Daoy (cell line): ENCODE data around the gene PPIG. TPM values are rescaled to one million over a fixed set of nuclear protein-coding genes. Genes with fewer than 3 reads are reported as not detected.
"Not testable (repeated sequence)": the region's sequence is repeated elsewhere in the genome, so short reads cannot be mapped to it uniquely, and the experiment has no call there.

Source experiments
- DNase-seq: peaks from one replicate; pipeline ENCODE4 v3.0.0-alpha.2; 2015; ENCODE audit warnings: low read depth
- total RNA-seq: library from RNA; depleted of rRNA; stranded (reverse); fragments of >200 nt; shearing (Covaris generic); gene quantifications from 2 replicates; pipeline ENCODE4 v1.2.3, GENCODE V29; 2014

Gene PPIG
- total RNA-seq, 1 experiment from 2014 or later = 40.2 TPM

DNA sequence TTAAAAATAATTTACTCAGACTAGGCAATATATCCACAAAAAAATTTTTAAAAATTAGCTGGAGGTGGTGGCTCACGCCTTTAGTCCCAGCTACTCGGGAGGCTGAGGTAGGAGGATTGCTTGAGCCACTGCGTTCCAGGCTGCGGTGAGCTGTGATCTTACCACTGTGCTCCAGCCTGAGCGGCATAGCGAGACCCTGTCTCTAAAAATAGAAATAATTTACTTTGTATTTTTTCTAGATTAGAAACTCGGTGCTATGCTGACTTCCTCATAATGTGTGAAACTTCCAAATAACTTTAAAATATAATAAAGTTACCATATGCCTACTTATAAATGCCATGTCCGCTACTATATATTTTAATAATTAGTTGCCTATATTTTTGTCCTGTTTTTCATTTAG, 6.7 kb downstream of the PPIG start:
- DNase-seq = no peak

DNA sequence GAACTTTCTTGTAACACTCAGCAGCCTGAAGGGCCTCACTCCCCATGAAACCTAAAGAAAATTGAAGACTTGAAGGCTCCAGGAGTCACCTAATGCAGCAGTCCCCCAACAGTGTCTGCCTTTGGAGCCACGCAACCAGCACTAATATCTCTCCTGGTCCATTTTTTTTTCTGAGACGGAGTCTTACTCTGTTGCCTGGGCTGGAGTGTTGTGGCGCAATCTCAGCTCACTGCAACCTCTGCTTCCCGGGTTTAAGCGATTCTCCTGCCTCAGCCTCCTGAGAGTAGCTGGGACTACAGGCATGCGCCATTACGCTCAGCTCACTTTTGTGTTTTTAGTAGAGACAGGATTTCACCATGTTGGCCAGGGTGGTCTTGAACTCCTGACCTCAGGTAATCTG, 12.4 kb downstream of the PPIG start:
- DNase-seq = not testable (repeated sequence)

DNA sequence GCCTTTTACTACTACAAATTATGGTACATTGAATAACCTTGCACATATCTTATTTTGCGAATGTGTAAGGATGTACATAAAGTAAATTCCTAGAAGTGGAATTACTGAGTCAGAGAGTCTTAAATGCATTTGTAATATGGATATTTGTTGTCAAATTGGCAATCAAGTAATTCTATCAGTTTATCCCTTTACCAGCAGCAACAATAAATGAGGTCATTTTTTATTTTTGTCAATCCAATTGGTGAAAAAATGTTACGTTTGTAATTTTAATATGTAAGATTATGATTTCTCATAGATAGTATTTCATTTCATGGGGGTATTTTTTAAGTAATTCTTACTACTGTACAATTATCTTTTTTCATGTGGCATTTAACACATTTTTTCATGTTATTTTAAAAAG, 14.8 kb downstream of the PPIG start:
- no peak for DNase-seq

DNA sequence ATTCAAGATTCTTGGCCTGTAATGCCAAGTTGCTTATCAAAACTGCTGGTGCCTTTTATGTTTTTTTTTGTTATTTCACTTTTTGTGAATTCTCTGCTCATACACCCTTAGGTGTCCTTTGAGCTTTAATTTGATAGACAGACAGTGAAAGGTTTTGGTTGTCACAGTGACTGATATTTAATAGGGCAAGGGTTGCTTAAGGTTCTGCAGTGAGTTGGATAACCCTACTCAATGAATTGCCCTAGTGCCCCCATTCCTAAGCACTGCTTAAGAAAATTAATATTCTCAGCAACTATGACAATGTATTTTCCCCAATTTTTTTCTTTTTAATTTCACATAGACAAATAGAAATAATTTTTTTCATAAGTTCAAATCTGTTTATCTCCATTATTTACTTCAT, 15.4 kb downstream of the PPIG start:
- no peak for DNase-seq

DNA sequence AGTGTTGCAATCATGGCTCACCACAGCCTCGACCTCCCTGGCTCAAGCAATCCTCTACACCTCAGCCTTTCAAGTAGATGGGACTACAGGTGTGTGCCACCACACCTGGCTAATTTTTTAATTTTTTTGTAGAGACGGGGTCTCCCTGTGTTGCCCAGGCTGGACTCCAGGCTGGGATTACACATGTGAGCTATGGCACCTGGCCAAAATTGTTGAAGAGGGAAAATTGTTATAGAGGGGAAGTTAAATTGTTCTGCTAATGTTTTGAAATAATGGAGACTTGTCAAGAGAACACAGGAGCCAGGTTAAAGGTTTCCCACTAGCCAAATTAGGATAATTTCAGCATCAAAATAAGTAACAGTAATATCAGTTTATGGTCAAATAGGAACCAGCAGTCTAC, 25.1 kb downstream of the PPIG start:
- no peak for DNase-seq

DNA sequence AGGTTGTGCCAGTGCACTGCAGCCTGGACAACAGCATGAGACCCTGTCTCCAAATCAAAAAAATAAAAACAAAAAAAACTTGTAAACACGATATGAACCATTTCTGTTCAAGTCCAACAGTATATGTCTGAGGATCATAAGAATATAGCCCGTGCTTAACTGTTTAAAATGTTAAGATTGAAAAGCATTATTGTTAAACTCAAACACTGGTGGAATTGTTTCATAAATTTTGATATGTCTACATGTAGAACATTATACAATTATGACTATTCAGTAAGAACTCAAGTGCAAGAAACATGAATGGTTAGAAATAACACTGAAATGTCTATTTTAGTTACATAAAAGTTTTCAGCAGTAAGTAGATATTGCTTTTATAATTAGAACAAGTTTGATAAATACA, 29.7 kb downstream of the PPIG start:
- DNase-seq = no peak

DNA sequence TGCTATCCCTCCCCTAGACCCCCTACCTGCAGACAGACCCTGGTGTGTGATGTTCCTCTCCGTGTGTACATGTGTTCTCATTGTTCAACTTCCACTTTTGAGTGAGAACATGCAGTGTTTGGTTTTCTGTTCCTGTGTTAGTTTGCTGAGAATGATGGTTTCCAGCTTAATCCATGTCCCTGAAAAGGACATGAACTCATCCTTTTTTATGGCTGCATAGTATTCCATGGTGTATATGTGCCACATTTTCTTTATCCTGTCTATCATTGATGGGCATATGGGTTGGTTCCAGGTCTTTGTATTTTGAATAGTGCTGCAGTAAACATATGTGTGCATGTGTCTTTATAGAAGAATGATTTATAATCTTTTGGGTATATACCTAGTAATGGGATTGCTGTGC, 31.8 kb downstream of the PPIG start:
- not testable (repeated sequence) for DNase-seq

DNA sequence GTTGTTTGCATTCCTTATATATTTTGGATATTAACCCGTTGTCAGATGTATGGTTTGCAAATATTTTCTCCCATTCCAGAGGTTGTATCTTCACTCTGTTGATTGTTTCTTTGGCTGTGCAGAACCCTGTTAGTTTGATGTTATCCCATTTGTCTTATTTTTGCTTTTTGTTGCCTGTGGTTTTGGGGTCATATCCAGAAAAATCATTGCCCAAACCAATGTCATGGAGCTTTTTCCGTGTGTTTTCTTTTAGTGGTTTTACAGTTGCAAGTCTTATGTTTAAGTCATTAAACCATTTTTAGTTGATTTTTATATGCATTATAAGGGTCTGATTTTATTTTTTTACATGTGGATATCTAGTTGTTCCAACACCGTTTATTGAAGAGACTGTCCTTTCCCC, 35.8 kb downstream of the PPIG start:
- DNase-seq = no peak

DNA sequence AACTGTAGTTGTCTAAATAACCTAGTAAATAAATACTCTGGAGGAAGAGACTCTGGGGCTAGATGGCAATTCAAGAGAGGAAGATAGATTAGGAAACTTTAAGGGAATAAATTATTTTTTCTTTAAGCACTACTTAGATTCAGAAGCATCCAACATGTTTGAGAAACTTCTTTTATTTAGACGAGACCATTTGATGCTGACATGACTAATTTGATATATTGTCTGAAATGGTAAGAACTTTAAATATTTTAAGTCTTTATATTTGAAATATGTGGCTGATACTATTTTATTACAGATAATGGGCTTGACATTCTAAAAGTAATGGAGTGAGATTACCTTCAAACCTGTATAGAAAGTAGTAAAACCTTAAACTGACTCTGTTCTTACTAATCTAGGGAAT, 36.4 kb downstream of the PPIG start:
- no peak for DNase-seq

DNA sequence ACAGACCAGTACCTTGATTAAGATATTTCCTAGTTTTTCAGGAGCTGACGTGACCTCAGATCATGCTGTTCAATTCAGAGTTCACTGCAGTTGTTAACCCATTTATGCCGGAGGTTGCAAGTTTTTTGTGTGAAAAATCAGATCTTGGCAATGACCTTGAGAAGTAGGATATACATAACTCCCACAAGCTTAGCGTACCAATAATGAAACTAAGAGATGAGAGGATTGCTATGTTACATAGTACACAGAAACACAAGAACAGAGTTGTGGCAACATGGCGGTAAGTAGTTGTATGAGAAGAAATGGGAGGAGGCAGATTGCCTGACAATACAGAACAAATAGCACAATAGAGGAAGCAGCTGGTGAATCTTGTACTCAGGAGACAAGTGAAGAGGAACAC, 39.1 kb downstream of the PPIG start:
- no peak for DNase-seq

DNA sequence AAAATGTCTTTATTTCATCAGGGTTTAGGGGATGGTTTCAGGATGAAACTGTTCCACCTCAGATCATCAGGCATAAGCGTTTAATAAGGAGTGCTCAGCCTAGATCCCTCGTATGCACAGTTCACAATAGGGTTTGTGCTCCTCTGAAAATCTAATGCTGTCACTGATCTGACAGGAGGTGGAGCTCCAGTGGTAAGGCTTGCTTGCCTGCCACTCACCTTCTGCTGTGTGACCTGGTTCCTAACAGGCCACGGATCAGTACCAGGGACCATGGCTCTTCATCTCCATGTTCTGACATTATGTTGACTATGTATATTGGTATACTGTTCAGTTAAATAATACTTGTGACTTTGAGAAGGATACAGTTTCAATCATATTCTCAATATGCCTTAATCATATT, 41.6 kb downstream of the PPIG start:
- no peak for DNase-seq

DNA sequence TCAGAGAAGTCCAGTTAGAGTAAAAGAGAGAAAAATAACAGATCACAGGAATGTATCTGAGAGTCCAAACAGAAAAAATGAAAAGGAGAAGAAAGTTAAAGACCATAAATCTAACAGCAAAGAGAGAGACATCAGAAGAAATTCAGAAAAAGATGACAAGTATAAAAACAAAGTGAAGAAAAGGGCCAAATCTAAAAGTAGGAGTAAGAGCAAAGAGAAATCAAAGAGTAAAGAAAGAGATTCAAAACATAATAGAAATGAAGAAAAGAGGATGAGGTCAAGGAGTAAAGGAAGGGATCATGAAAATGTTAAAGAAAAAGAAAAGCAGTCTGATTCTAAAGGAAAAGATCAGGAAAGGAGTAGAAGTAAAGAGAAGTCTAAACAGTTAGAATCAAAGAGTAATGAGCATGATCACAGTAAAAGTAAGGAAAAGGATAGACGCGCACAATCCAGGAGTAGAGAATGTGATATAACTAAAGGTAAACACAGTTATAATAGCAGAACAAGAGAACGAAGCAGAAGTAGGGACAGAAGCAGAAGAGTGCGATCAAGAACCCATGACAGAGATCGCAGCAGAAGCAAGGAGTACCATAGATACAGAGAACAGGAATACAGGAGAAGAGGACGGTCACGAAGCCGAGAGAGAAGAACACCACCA, 52.4 kb downstream of the PPIG start:
- DNase-seq = no peak

DNA sequence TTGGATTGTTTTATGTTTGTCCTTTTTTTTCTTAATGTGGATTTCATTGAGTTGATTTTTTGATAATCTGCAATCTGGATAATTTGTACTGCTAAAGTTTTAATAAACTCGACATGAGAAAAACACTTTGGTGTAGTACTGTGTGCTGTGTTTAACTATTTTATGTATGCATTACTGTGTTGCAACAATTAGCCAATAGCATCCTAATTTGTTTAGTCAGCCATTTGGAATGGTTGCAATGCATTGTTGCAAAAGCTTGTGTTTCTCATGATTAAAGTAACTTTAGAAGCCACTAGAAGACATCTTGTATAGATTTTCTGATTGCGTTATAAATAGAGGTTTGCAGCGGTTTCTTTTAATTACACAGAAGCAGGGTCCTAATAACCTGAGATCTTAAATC, 53.5 kb downstream of the PPIG start:
- no peak for DNase-seq

DNA sequence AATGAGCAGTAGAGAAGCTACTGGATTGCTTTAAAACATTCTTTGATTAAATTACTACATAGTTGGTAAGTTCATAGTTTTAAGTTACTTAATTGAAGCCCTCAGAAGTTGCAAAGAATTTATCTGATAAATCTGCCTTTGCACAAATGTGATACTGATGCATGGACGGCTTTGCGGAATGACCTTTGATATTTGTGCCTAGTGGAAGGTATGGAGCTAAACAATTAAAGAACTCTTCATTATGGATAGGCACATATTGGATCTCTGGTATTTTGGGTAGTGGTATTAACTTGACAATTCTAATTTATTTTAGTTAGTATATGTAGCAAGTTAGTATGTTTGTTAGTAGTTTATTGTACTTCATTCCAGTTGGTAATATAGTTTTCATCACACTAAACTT, 56.0 kb downstream of the PPIG start:
- DNase-seq = no peak

DNA sequence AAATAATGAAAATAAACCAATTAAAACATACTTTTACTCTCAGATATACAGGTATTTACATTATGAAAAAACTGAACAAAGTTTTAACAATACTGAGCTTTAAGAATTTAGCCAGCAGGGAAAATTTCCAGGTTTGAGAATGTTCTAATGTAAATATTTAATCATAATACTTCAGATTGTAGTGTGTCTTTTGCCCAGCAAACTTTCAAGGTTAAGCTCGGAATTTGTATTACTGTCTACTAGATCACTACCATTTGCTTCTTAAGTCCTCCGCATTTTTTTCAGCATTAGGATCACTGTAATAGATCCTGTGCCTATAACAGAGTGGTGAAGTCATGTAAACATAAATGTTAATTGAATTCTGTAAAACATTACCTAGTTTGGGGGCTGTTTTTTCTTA, 57.3 kb downstream of the PPIG start:
- no peak for DNase-seq

DNA sequence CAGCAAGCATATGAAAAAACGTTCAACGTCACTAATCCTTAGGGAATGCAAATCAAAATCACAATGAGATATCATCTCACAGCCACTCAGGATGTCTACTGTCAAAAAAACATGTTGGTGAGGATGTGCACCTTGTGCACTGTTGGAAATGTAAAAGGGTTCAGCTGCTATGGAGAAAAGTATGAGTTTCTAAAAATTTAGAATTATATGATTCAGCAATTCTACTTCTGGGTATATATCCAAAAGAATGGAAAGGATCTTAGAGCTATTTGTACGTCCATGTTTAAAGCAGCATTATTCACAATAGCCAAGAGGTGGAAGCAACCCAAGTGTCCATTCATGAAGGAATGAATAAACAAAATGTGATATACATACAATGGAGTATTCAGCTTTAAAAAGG, 60.0 kb downstream of the PPIG start:
- DNase-seq = no peak

DNA sequence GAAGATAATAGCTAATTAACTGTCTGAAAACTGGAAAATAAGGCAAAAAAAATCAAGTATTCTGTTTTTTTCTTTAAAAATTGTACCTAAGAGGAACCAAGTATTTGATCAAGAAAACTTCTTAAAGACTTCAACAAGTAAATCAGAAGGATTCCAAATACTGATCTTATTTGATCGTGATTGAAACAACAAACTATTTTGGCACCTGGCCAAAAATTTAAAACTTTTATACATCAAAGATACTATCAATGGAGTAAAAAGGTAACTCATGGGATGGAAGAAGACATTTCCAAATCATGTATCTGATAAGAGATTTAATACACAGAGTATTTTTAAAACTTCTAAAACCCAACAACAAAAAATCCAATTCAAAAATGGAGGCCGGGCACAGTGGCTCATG, 63.3 kb downstream of the PPIG start:
- no peak for DNase-seq

DNA sequence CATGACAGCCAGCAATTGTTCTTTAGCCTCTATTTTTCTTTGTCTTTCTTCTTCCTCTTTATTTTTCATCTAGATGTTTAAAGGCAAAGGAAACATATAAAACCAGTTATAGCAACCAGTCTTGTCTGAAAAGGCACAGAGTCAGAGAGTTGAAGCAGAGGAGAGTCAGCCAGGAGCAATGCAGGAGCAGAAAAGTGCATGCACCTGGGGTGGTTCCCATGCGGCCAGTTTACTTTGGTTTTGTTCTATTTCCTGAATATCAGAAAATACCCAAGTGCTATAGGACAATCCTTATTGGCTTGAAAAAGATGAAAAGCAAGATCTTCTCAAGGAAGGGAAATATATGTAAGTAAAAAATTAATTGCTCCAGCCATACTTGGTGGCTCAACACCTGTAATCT, 65.1 kb downstream of the PPIG start:
- no peak for DNase-seq

DNA sequence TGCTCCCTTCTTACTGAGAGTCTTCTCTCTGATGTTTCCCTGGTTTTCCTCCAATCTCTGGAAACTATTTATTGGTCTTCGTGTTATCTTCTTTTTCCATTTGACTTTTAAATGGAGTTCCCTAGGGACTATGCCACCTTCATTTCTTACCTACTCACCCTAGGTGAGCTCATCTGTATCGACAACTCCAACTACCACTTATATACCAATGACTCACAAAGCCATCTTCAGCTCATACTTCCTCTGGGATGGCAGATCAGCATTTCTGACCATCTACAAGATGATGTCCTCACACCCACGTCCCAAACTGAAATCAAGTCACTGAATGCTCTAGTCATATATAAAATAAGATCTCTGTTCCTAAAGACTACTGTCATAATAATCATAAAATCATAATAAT, 69.5 kb downstream of the PPIG start:
- peak; percentile 7 for DNase-seq

DNA sequence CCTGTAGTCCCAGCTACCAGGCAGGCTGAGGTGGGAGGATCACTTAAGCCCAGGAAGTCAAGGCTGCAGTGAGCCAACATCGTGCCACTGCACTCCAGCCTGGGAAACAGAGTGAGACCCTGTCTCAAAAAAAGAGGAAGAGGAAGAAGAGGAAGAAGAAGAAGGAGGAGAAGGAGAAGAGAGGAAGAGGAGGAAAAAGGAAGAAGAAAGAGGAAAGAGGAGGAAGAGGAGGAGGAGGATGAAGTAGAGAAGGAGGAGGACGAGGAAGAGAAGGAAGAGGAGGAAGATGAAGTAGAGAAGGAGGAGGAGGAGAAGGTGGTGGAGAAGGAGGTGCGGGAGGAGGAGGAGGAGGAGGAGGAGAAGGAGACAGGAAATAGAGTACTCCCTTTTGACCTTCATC, 72.0 kb downstream of the PPIG start:
- DNase-seq = no peak

DNA sequence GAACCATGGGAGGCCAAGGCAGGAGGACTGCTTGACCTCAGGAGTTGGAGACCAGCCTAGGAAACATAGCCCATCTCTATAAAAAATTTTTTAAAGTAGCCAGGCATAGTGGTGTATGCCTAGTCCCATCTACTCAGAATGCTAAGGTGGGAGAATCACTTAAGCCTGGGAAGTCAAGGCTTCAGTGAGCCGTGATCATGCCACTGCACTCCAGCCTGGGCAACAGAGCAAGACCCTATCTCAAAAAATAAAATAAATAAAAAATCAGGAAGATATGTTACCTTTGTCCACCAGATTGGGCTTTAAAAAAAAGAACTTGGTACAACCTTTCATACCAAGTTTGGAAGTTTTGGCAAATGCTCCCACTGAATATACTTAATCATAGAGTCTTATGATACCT, 74.7 kb downstream of the PPIG start:
- DNase-seq = no peak

DNA sequence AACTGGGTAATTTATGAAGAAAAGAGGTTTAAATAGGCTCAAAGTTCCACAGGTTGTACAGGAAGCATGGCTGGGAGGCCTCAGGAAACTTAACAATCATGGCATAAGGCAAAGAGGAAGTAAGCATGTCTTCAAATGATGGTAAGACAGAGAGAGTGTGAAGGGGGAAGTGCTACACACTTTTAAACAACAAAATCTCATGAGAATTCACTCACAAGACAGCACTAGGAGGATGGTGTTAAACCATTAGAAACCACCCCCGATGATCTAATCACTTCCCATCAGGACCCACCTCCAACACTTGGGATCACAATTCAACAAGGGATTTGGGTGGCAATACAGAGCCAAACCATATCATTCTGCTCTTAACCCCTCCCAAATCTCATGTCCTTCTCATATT, 75.2 kb downstream of the PPIG start:
- DNase-seq = no peak

DNA sequence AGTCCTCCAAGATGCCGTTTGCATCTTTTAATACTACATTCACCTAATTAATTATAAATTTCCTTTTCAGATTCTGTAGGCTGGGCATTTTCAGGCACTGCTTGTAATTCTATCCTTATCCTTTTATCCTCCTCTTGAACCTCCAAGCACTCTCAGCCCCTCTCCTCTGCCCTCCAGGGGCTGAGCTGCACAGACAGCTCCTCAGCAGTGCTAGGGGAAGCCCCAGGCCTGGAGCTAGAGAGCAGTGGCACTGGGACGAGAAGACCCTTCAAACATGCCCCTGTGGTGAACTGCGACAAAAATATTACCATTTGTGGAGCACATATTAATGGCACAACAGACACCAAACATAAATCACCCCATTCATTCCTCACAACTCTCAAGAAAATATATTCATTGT, 77.1 kb downstream of the PPIG start:
- no peak for DNase-seq

DNA sequence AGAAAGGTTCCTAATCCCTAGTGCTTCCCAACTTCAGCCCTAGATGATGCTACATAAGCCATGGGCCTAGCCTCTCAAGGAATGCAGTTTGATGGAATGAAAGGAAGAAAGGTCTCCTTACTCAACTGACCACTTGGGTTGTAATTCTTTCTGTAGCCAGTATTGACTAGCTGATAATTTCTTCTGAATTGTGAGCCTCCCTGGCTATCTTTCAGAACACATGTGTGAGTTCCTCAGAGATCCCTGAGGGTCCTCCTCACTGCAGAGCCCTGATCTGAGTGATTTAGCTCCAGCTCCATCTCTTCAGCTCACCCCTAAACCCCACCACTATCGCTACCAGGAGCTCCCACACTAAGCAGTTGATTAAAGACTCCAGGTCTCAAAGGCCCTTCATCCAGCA, 78.6 kb downstream of the PPIG start:
- DNase-seq = no peak

DNA sequence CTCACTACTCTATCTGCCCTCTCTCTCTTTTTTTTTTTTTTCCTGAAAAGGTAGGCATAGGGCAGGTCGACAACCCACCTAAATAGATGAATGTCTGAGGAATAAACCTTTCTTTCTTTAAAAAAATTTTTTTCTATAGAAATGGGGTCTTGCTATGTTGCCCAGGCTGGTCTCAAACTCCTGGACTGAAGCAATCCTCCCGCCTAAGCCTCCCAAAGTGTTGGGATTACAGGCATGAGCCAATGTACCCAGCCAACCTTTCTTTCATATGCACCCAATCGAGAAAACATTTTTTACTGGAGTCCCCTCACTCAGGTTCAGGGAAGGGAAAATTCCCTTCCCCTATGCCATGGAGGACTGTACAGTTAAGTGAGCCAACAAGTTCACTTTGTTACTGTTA, 79.1 kb downstream of the PPIG start:
- no peak for DNase-seq
